Measurements from ENCODE around the gene SPSB1.

- TF ChIP-seq POLR2AphosphoS5 (IDR thresholded peaks at IDR 0.05; ENCODE audit: low read depth, low read length): no peak
- TF ChIP-seq TAF1 (IDR thresholded peaks at IDR 0.05; ENCODE audit: borderline replicate concordance, insufficient read depth, low read length): no peak
Observed at GRCh38 chr1:9281071-9281827, 11.4 kb upstream of the SPSB1 start.
